NB4 (cell line): ENCODE measurements around the gene HDAC3.

Experiments used
- DNase-seq: peaks from one replicate; pipeline ENCODE4 v3.0.0; 2010; ENCODE audit warnings: low read depth
- H3K4me3 ChIP-seq: one replicate; pipeline ENCODE4 v1.5.1; 2011; ENCODE audit warnings: mild to moderate bottlenecking, low read depth, low read length, moderate library complexity
- MYC ChIP-seq: IDR thresholded peaks from 2 replicates; pipeline ENCODE4 v1.6.1; 2011; ENCODE audit warnings: low read depth, low read length
- POLR2A ChIP-seq: IDR thresholded peaks from 2 replicates; pipeline ENCODE4 v1.6.1; 2011; ENCODE audit warnings: mild to moderate bottlenecking; ENCODE audit not compliant: insufficient read length; ENCODE audit errors: extremely low read depth
- TF ChIP-seq, protein P1 (sequence below): IDR thresholded peaks from one replicate; pipeline ENCODE4 v1.5.1; 2012; ENCODE audit warnings: low read depth, low read length
- TF ChIP-seq, protein P2 (sequence below): IDR thresholded peaks from 2 replicates; pipeline ENCODE4 v1.6.1; 2011; ENCODE audit warnings: low read depth, low read length

The HDAC3 gene

DNA sequence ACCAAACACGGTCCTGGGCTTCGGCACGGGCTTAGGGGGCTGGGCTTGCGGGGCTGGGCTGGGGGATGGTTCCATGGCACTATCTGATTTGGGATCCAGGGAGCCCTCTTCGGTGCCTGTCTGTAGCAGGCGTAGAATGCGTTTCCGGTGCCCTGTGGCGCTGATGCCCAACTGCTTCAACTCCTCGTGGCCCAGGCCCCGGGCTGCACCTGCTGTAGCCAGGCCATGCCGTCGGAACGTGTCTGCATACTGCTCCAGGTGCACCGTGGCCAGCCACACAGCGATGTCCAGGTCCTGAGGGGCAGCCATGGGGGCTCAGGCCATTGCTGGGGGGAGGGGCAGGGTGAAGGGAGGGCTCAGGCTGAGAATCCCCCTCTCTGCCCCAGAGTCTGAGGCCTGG is 43.5 kb upstream of the HDAC3 start:
- H3K4me3 ChIP-seq = no peak overlapping the region
- TF ChIP-seq, protein P1, sequence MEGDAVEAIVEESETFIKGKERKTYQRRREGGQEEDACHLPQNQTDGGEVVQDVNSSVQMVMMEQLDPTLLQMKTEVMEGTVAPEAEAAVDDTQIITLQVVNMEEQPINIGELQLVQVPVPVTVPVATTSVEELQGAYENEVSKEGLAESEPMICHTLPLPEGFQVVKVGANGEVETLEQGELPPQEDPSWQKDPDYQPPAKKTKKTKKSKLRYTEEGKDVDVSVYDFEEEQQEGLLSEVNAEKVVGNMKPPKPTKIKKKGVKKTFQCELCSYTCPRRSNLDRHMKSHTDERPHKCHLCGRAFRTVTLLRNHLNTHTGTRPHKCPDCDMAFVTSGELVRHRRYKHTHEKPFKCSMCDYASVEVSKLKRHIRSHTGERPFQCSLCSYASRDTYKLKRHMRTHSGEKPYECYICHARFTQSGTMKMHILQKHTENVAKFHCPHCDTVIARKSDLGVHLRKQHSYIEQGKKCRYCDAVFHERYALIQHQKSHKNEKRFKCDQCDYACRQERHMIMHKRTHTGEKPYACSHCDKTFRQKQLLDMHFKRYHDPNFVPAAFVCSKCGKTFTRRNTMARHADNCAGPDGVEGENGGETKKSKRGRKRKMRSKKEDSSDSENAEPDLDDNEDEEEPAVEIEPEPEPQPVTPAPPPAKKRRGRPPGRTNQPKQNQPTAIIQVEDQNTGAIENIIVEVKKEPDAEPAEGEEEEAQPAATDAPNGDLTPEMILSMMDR = no peak
- TF ChIP-seq MYC (no peak), POLR2A (no peak)
- TF ChIP-seq, protein P2, sequence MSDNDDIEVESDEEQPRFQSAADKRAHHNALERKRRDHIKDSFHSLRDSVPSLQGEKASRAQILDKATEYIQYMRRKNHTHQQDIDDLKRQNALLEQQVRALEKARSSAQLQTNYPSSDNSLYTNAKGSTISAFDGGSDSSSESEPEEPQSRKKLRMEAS = no peak
- DNase-seq = no peak

DNA sequence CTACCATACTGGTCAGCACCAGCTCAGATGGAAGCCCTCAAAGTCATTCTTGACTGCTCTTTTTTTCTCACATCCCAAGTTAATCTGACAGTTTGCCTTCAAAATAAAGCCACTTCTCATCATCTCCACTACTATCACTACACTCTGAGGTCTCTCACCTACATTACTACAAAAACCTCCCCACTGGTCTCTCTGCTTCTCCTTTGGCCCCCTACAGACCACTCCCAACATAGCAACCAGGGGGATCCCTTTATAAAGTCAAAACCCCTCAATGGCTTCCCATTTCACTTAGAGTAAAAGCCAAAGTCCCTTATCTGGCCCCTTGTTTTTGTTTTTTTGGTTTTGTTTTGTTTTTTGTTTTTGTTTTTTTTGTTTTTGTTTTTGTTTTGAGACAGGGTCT is 40.8 kb upstream of the HDAC3 start:
- peak; percentile 51 for DNase-seq

DNA sequence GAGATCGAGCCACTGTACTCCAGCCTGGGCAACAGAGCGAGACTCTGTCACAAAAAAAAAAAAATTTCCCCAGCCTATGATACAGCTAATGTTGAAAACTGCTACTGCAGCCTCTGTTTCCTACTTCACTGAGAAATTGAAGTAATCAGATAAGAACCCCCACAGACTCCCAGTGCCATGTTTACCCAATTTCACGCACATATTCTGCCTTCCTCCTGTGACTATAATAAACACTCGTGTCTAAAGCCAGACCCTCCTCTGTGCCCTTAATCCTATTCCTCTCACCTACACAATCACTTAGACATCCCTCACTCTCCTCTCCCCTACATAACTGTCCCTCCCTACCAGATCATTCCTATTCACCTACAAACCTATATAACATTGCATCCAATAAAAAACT is 39.0 kb upstream of the HDAC3 start:
- no peak overlapping the region for H3K4me3 ChIP-seq

More for the DNA sequence above, 40.8 kb upstream of the HDAC3 start:
- H3K4me3 ChIP-seq = no peak overlapping the region
- TF ChIP-seq, protein P1 = peak; percentile 39
- TF ChIP-seq MYC (no peak), POLR2A (no peak)
- TF ChIP-seq, protein P2 = no peak

DNA sequence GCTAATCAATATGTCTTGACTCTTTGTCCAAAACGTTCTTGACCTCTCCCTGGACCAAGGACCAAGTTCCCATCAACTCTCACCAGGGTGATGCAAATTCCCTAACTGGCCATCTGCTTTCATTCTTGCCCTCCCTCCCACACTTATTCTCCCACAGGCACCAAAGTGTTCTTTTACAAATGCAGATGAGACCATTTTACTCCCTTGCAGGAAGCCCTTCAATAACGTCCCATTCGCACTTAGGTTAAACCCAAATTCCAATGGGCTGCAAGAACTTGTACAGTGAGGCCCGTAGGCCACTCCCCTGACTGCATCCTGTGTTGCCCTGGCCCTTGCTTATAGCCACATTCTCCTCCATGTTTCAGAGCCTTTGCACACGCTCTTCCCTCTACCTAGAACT is 38.1 kb upstream of the HDAC3 start:
- no peak overlapping the region for H3K4me3 ChIP-seq
- DNase-seq = no peak
- TF ChIP-seq POLR2A = no peak
- TF ChIP-seq, protein P1 = no peak
- TF ChIP-seq, protein P2 = no peak
- no peak for TF ChIP-seq MYC

More for the DNA sequence above, 39.0 kb upstream of the HDAC3 start:
- TF ChIP-seq MYC (no peak), POLR2A (no peak)
- TF ChIP-seq, protein P2 = no peak
- TF ChIP-seq, protein P1 = no peak
- DNase-seq = no peak

DNA sequence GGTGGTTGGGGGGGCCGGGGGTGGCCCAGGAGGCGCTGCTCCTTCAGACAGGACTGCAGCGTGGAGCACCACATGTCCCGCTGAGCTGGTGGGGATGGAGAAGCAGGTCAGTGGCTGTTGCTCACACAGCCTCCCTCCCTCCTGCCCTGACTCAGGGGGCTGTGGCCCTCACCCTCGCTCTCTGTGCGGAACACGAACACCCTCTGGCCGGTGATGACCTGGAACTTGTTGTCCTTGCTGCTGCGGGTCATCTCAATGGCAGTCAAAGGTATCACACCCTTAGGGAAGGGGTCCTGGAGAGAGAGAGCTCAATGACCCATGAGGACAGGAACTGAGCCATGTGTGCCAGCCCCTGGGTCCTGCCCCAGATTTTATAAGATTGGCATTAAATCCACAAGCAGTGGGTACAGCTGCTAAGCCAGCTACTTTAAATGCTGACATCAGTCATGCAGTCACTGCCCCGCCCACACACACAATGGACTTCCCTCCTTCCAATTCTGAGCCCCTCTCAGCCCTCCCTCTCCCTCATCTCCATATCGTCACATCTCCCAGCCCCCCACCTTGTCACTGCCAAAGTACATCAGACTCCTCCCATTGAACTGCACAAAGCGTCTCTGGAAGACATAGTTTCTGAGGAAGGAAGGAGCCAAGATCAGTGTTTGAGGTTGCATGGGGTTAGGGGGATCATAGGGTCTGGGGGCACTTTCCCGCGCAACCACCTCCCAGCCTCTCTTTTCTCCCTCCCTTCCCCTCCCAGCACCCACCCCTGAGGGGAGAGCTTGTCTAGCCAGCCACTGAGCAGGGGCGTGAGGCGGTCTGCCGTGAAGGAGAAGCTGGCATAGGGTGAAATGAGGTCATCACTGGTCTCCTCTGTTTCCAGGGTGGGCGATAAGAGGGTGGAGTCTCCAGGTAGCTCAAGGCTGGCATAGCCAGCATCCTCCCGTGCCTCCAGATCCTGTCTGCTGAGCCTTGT is 36.5 kb upstream of the HDAC3 start:
- no peak for TF ChIP-seq MYC
- TF ChIP-seq, protein P1 = no peak
- TF ChIP-seq, protein P2 = no peak
- no peak for TF ChIP-seq POLR2A
- DNase-seq = no peak

More for the DNA sequence above, 36.5 kb upstream of the HDAC3 start:
- no peak overlapping the region for H3K4me3 ChIP-seq
